Mucosa of gallbladder (tissue), 1 donor: ENCODE data around the gene VSIG10L. TPM values are rescaled to one million over a fixed set of nuclear protein-coding genes. Genes with fewer than 3 reads are reported as not detected.
A peak's percentile ranks its signal among the peaks of the same experiment; 100 is the strongest.

Experiments
- DNase-seq: peaks from one replicate; pipeline ENCODE4 v3.0.0-alpha.2; 2020; ENCODE audit warnings: low spot score
- total RNA-seq: library from RNA; stranded (reverse); gene quantifications from one replicate; pipeline ENCODE4 v1.2.1, GENCODE V29; 2021
- donor health status: DM: no; HTN: no; CAD: no.

The VSIG10L gene
- 11.3 TPM for total RNA-seq

DNA sequence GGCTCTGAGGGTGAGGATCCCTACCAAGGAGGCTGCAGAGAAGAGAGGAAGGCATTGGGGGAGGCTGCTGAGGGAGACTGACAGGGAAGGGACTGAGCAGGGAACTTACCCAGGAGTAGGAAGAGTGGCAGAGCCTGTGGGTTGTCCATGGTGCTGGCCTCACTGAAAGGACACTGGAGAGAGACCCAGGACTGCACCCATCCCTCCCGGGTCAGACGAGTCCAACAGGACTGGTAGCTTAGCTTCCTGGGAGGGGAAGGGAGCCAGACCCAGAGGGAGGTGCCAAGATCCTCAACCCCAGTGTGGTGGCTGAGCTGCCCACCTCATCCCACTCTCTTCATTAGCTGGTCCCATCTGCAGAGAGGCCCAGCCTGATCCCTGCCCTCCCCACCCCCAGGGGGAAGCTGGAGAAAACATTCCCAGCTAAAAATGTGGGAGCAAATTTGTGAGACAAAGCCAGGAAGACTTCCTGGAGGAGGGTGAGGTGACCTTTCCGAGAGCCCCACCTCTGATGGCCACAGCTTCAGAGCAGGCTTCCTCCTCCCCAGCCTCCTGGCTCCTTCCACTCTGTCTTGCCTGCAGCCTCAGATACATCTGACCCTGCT, at the start of gene VSIG10L:
TSS of gene VSIG10L (minus strand) at position 164 of the 605 bp plus-strand sequence. CDS start at position 149, 15 bp downstream.
- DNase-seq, result no peak

DNA sequence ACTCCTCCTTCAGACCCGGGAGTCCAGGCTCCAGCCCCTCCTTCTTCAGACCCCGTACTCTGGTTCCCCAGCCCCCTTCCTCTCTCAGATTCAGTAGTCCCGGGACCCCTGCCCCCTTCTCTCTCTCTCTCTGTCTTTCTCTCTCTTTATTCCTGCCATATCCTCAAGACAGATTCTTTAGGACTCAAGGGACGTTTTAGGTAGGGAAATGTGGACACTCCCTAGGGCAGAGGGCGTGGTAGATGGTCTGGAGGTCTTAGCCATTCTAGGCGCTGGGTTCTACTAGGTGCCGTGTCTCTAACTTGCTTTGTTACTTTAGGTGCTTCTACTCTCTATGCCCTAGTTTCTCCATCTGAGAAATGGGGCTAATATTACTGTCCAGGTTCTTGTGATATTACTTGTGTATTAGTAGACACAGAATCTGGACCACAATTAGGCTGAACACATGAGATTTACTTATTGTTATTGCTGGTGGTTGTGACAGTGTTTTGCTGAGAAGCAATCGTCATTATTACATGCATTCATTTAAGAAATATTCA, 49.2 kb upstream of the VSIG10L start:
- no peak for DNase-seq

DNA sequence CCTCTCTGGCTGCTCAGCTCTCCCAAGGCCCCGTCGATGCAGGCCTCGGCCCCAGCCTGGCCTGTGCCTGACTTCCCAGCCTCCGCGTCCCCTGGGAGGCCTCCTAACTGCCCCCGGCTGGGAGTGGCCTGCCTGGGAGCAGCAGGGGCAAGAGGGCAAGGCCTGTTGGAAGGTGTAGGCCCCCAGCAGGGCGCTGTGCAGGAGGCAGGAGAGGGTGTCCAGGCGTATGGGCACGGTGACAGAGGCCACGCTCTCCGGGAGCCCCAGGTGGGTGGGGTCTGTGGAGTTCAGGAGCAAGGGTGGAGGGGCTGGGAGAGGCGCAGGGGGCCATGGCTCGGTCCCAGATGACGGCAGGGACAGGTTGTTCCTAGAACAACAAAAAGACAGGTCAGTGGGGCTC, 47.2 kb upstream of the VSIG10L start:
- no peak for DNase-seq

- no peak for DNase-seq
These were observed 46.0 kb upstream of the VSIG10L start, which contains the start of gene LIM2 for GRCh38 chr19:51387924-51388389. LIM2 (minus strand) TSS chr19:51387974; CDS start chr19:51387443, 531 bp downstream.

DNA sequence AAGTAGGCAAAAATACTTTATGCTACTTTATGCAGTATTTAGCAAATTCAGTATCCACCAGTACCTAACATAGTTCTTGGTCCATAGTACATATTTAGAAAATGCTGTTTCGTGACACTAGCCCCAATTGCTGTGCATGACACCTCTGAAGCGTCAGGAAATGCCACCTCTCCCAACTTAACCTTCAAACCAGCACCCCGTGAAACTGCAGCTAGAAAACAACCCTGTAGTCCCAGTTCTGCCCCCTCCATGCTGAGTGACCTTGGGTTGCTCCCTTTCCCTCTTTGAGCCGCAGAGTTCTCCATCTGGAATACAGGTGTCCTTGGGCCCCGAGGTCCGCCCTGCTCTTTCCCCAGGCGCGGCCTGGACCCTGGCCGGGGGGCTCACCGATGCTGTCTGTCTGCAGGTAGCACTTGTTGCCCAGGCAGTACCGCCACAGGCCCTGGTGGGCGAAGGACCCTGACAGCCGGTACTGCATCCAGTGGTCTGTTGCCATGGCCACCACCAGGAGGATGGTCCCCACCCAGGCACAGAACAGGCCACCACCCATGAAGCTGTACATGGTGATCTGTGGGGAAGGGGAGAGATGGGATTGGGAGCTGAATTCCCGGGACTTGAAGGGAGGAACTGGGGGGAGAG, 45.1 kb upstream of the VSIG10L start:
- DNase-seq, result no peak

GRCh38 chr19:51382004-51382403, 40.1 kb upstream of the VSIG10L start:
- DNase-seq, result no peak

- DNase-seq, result no peak
These were observed 38.4 kb upstream of the VSIG10L start for GRCh38 chr19:51380379-51380778.

DNA sequence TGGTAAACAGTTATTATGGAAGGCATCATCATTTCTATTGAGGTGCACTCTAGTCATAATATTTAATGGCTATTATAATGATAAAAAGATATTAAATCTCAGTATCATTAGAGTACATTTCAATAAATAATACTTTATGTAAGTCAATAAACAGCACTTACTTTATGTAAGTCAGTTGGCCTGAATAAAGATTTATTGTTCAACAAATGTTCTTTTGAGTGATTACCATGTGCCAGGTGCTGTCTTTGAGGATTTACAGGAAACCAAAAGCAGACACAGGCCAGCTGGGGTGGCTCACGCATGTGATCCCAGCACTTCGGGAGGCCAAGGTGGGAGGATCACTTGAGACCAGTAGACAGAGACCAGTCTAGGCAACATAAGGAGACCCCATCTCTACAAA, 35.5 kb upstream of the VSIG10L start:
- no peak for DNase-seq

- DNase-seq, result no peak
These were observed 33.7 kb upstream of the VSIG10L start for GRCh38 chr19:51375504-51376221.

GRCh38 chr19:51372649-51373504, 30.9 kb upstream of the VSIG10L start, which contains the start of gene NKG7:
NKG7 (minus strand) TSS chr19:51372654; CDS start chr19:51372535, 119 bp downstream.
- DNase-seq, result no peak

DNA sequence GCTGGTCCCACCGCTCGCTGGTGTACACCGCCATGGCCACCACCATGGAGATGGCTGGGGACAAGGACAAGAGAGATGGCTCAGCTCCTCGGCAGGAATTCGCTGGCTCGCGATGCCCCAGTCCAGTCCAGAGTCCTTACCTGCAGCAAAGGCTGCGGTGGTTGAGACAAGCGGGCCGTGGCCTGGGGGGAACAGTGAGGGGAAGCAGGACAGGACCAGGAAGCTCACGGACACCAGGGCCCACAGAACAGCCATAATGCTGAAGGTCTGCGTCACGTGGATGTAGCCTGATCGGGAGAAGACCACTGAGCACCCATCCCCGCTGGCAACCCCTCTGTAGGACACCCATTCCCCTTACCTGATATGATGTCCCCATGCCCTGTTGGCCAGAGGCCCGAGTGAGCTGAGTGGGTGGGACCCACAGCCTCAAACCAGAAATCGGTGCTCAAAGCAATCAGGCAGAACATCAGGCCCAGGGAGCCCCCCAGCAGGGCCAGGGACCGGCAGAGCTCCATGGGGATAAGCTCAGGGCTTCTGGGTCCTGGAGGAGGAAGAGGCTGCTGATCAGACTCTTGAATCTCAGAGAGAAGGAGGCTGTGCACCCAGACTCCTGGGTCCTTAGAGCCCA, 30.2 kb upstream of the VSIG10L start:
- no peak for DNase-seq

GRCh38 chr19:51371186-51371690, 29.3 kb upstream of the VSIG10L start:
- no peak for DNase-seq

DNA sequence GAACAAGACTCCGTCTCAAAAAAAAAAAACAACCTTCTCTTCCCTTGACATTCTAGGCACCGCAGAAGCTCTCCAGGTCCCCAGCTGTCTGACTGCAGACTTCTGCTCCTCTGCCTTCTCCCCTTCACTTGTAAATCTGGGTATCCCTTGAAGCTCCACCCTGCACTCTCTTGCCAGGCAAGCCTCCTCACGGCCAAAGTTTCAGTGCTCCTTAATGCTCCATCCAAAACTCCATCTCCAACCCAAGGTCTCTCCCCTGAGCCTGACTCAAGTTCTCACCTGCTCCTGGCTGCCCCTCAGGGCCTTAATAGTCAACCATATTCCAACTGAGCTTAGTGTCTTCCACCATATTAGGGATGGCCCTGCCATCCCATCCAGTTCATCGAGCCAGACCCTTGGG, 28.3 kb upstream of the VSIG10L start:
- no peak for DNase-seq

DNA sequence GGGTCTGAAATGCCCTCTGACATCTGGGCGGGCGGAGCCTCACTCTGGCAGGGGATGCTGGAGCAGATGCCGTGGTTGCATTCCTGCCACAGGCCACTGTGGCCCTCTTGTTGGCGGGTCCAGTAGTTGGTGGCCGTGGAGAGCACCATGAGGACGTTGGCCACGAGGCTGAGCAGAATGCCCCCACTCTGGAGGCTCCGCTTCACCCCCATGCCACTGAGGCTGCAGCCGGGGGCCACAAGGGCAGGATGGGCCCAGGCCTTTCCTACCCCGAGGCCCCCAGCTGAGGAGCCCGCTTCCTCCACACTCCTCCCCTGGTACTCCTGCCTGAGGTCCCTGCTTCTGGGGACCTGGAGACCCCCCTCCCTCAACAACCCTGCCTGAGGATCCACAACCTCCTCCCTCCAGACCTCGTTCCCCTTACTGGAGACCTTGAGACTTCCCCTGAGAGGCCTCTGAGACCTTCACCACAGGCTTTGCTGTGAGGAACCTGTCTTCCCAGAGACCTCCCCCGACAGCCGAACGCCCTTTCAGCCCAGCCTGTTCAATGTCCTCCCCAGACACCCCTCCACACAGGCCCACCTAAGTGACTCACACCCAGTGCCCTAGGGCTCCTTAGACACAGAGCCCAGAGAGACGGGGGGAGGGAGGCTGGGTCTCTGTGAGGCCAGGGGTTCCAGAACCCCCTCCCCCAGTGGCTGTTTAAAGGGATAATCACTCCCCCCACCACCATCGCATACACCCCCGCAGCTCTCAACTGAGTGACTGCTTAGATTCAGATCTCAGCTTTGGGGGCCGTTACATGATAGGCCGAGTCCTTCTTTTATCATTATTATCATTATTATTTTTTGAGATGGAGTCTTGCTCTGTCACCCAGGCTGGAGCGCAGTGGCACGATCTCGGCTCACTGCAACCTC, 26.7 kb upstream of the VSIG10L start, which contains the start of gene CLDND2:
TSS of gene CLDND2 (minus strand) at position 638 of the 917 bp plus-strand sequence. CDS start at position 212, 426 bp downstream.
- DNase-seq, result no peak

- DNase-seq, result peak; percentile 99
These were observed 25.8 kb upstream of the VSIG10L start for GRCh38 chr19:51367565-51368365.

- DNase-seq, result no peak
These were observed 25.3 kb upstream of the VSIG10L start for GRCh38 chr19:51367255-51367564.

DNA sequence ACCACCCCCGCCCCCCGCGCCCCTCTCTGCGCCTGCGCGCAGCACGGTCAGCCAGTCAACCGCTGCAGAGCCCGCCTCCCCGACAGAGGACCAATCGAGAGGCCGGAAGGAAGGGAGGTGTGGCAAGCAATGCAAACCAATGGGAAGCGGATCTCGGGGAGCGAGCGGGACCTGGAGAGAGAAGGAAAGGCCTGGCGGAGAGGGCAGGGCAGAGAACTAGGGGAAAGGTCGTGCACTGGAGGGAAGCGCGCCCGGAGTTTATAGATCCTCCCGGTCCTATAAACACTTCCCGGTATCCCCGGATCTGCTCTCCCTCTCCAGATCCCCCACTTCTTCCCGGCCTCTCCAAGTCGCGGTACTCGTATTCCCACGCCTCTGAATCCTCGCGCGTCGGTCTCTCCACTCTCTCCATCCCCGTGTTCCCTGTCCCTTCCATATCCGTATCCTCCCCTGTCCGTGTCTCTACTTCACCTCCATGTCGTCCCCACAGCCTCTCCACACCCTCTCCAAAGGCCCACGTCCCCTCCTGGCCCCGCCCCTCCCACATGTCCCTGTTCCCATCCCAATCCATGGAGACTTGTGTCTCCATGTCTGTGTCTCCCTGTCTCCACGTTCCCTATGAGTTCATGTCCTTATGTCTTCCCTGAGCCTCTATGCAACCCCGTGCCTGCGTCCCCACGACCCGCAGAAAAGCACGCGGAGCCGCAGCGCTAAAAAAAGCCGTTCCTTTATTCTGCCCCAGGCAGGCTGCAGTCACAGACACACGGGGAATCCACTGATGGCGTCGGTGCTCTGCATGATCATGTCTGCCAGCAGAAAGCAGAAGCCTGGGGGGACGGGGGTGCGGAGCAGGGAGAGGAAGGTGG, 24.7 kb upstream of the VSIG10L start:
- peak; percentile 98 for DNase-seq

DNA sequence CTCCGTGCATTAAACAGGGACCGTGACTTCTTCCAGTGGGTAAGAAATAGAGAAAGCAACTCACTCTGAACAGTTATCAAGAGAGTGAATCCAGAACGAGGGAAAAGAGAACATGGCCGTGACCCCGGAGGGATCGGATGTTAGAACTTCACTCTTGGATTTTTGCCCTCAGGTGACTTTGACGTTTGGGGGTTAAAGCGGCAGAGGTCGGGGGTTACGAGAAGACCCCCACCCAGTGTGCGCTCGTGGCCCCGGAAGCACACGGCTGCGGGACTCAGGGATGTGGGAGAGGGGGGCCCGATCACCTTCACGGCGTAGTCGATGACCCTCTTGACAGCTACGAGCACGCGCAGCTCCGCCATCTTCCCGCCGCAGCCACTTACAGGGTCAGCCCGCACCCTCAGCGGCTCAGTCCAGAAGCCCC, 24.0 kb upstream of the VSIG10L start, which contains the start of gene ETFB:
TSS of gene ETFB (minus strand) at position 424 of the 424 bp plus-strand sequence. CDS start at position 362, 62 bp downstream.
- DNase-seq, result no peak
